GM18951 (cell line): ENCODE data around the gene PLEKHG1.

ENCODE experiments used
- POLR2A ChIP-seq: IDR thresholded peaks from 4 replicates; pipeline ENCODE4 v1.6.1; 2011; ENCODE audit warnings: mild to moderate bottlenecking; ENCODE audit not compliant: insufficient read length, insufficient read depth; ENCODE audit errors: extremely low read depth
- in situ Hi-C: fragments of 300-500 bp; cut with MboI; formaldehyde crosslinking; loops from one replicate; pipeline ENCODE4 v1.12.0; 2022; ENCODE audit warnings: low sequenced_read_pairs, mixed read lengths, inconsistent platforms; ENCODE audit not compliant: unreplicated experiment

PLEKHG1 gene

DNA sequence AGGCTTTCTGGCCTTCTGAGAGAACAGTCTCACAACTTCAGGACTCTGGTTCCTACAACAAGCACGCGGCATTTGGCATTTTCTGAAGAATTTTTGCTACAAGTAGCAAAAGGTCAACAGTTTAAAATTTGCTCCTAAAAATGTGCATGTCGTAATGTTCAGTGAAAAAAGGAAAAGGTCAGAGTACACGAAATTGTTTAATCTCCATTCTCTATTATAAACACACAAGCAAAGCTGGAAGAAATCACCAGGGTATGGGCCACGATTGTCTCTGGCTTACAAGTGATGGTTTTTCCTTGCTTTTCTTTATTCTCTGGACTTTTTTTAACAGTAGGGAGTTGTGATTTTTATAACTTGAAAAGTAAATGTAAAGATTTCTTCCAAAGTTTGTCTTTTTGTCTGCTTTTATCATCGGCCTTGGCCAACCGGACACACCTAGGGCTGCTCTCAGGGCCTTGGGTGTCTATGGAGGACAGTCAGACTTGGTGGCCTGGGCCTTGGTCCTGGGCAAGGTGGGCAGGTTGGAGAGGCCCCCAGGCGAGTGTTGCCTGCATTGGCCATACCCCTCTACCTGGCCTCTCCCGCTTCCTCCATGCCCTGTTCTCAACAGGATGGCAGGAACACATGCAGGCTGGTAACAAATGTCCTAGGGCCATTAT, 32.4 kb downstream of the PLEKHG1 start:
- in situ Hi-C loops = no loop called here
- TF ChIP-seq POLR2A = no peak

GRCh38 chr6:150632785-150633485, 33.2 kb downstream of the PLEKHG1 start:
- in situ Hi-C loops = no loop called here
- no peak for TF ChIP-seq POLR2A

DNA sequence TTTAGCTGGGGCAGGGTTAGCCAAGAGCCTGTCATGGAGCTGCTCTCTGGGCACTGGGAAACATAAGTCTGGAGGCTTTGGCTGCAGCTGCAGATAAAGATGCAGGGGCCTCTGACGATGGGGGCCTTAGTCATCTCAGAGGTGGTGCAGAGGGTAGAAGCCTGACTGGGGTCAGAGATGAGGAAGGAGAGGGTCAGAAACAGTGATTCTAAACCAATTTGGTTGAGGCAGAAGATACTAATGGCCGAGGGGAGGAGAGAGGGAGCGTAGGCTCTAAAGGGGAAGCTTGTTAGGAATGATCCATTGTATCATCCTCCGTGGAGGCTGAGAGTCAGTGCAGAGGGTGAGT, 33.8 kb downstream of the PLEKHG1 start:
- no peak for TF ChIP-seq POLR2A
- in situ Hi-C loops = no loop called here

DNA sequence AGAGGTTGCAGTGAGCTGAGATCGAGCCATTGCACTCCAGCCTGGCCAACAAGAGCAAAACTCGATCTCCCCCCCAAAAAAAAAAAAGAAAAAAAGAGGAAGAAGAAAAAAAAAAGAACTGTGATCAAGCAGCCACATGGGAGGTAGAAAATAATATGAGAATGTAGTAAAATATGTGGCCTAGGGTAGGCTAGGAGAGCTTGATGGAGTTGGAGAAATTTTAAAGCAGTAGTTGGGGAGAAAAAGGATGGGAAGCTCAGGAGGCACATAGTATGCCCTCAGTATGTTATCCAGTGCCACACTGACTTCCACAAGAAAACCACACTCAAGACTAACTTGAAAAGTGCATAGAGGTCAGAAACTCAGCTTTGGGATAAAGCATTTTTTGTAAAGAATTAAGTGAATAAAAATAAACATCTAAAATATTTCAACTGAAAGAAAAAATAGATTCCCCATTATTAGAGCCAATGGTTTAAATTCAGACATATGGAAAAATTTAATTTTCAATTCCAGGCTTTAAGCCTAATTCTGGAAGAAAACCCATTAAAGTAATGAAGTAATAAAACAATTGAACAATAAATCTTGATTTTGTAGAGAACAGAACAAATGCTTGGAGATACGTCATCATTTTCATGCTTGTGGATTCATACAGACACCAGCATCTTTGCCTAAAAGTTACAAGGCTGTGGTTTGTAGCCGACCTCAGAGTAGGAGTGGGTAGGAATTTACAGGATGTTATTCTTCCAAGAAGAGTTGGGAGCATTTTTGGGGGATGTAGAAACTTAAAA, 34.7 kb downstream of the PLEKHG1 start:
- no peak for TF ChIP-seq POLR2A
- in situ Hi-C loops = no loop called here

DNA sequence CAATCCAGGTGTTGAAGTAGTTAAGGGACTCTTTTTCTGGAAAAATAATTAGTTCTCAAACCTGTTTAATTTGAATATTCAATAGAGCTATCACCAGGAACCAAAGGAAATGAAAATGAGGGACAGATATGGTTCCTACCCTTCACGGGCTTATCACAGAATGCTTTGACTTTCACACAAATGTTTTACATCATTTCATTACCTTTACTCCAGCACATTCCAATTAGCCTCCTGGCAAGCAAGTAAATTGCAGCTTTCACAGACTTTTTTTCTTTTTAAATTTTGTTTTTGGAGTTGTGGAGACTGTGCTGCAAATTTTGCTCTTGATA, 35.2 kb downstream of the PLEKHG1 start:
- in situ Hi-C loops = no loop called here
- no peak for TF ChIP-seq POLR2A

- in situ Hi-C loops = no loop called here
- TF ChIP-seq POLR2A = no peak
These were observed 36.3 kb downstream of the PLEKHG1 start for GRCh38 chr6:150635906-150636514.

- no peak for TF ChIP-seq POLR2A
- in situ Hi-C loops = no loop called here
These were observed 37.1 kb downstream of the PLEKHG1 start for GRCh38 chr6:150636808-150637207.

DNA sequence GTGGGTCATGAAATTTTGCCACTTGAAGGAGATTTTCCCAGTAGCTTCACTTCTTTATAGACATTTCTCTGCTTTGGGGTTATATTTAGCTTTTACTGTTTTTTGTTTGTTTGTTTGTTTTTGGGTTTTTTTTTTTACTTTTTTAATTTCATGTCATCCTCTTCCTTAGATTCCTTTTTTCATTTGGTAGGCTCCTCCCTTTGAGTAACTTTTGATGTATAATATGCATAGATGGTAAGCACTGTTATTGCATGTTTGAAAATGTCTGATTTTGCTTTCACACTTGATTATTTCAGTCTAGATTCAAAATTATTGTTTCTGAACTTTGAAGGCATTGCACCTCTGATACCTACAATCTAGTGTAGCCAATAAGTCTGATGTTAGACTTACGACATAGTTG, 37.6 kb downstream of the PLEKHG1 start:
- no peak for TF ChIP-seq POLR2A

GRCh38 chr6:150638267-150638666, 38.6 kb downstream of the PLEKHG1 start:
- in situ Hi-C loops = no loop called here
- no peak for TF ChIP-seq POLR2A

More for the DNA sequence above, 37.6 kb downstream of the PLEKHG1 start:
- in situ Hi-C loops = no loop called here

DNA sequence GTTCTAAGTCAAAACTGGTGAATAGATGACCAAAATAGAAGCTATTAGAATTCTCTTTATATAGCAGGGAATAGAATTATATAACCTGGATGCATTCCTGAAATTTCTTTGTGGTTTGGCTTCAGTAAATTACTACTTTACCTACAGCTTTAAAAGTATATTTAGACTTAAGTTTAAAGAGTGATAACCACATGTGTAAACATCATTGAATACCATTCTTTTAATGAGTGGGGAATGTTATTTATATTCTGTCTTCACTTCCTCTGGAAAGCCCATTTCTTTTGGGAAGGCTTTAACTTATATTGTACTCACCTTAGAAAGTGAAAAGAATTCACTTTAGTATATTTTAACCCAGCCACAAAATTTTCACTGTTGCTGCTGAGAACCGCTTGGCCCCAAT, 39.1 kb downstream of the PLEKHG1 start:
- no peak for TF ChIP-seq POLR2A
- in situ Hi-C loops = no loop called here

DNA sequence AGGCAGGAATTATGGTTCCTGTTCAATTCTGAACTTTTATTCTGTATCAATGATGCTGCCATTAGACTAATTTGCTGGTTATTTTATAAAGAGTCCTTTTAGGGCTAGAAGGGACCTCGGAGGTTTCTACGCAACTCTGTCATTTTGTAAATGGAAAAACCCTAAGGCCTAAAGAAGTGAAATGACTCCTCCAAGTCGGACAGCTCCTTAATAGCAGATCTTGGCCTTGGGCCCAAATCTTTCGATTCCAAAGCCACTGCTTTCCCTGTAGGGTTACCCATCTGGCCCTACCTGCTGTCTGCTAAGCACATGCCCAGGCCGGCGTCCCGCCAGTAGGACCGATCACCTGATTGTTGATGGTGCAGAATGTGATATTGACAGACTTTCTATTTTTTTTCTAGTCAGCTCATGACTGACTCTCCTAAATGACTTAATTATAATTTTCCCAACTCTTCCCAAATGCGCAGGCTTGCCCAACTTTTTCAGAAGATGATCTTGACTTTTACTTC, 40.2 kb downstream of the PLEKHG1 start:
- in situ Hi-C loops = no loop called here
- no peak for TF ChIP-seq POLR2A

- in situ Hi-C loops = no loop called here
- no peak for TF ChIP-seq POLR2A
These were observed 41.0 kb downstream of the PLEKHG1 start for GRCh38 chr6:150640556-150641209.
